ENCODE measurements around the gene TGM3.

DNA sequence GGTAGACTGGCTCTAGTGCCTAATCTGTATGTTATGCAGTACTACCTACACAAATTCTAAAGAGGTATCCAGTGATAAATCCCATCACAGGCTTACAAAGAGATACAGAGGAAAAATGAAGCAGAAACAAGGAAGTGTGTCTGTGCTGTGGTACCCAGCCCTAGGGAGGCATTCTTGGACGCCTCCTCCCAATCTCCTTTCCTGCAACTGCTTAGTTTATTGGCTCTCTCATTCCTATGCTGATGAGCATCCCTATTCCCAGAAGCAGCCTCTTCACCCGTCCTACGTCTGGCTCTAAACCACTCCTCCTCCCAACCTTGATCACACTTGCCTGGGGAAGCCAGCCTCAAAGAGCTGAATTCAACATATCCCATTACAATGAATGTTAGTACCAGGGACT is 50.4 kb downstream of the TGM3 start:
- TF ChIP-seq, protein P1, sequence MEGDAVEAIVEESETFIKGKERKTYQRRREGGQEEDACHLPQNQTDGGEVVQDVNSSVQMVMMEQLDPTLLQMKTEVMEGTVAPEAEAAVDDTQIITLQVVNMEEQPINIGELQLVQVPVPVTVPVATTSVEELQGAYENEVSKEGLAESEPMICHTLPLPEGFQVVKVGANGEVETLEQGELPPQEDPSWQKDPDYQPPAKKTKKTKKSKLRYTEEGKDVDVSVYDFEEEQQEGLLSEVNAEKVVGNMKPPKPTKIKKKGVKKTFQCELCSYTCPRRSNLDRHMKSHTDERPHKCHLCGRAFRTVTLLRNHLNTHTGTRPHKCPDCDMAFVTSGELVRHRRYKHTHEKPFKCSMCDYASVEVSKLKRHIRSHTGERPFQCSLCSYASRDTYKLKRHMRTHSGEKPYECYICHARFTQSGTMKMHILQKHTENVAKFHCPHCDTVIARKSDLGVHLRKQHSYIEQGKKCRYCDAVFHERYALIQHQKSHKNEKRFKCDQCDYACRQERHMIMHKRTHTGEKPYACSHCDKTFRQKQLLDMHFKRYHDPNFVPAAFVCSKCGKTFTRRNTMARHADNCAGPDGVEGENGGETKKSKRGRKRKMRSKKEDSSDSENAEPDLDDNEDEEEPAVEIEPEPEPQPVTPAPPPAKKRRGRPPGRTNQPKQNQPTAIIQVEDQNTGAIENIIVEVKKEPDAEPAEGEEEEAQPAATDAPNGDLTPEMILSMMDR (conservative IDR thresholded peaks at IDR 0.05; ENCODE audit: low read depth, low read length): no peak
- TF ChIP-seq MXI1 (IDR thresholded peaks at IDR 0.05; ENCODE audit: borderline replicate concordance, low read depth, low read length) (no peak), SMC3 (IDR thresholded peaks at IDR 0.05; ENCODE audit: low read depth, low read length) (no peak), POLR2A (IDR thresholded peaks at IDR 0.05; ENCODE audit: low read depth, low read length) (no peak), RFX5 (IDR thresholded peaks at IDR 0.05; ENCODE audit: low read depth, low read length) (no peak), MAZ (IDR thresholded peaks at IDR 0.05; ENCODE audit: borderline replicate concordance, low read depth, low read length) (no peak), CHD1 (IDR thresholded peaks at IDR 0.05; ENCODE audit: low read depth, low read length) (no peak), BHLHE40 (IDR thresholded peaks at IDR 0.05; ENCODE audit: low read depth, low read length) (no peak), CEBPB (IDR thresholded peaks at IDR 0.05; ENCODE audit: low read depth, low read length) (no peak), NFE2L2 (IDR thresholded peaks at IDR 0.05; ENCODE audit: low read depth, low read length) (no peak)
